GM12878 (cell line): ENCODE measurements around the gene METTL14. TPM values are rescaled to one million over a fixed set of nuclear protein-coding genes. Genes with fewer than 3 reads are reported as not detected.

ENCODE experiments used
- ATAC-seq: fragments of 200-7000 bp; cut with Tn5 transposase; 3 replicates; pipeline ENCODE4 v1.9.1; 2020; ENCODE audit warnings: mild to moderate bottlenecking, moderate library complexity
- Bru-seq: library from RNA; stranded (reverse); fragments of 400-500 nt; gene quantifications from one replicate; lab custom pipeline; 2021; lab: Mats Ljungman, UMichigan
- BruChase-seq, 2 experiments: library from RNA; stranded (reverse); fragments of 400-500 nt; gene quantifications; one replicate each; lab custom pipeline; 2021; lab: Mats Ljungman, UMichigan
- BruUV-seq: library from RNA; stranded (reverse); fragments of 400-500 nt; replicated peaks from 2 replicates; lab custom pipeline; 2021; lab: Mats Ljungman, UMichigan
- CTCF ChIA-PET: fragments of 300-600 bp; sonication (Branson Sonifier 250); formaldehyde crosslinking; extraction: SDS; loops from one replicate; lab custom pipeline; 2021; ENCODE audit warnings: inconsistent platforms; lab: Yijun Ruan, JAX
- POLR2A ChIA-PET: fragments of 350-600 bp; formaldehyde crosslinking; extraction: SDS; loops from one replicate; lab custom pipeline; 2021; ENCODE audit warnings: inconsistent platforms; lab: Charles Lee
- RAD21 ChIA-PET: fragments of 300-600 bp; sonication (Branson Sonifier 250); formaldehyde crosslinking; loops from one replicate; lab custom pipeline; 2023; ENCODE audit warnings: antibody characterized with exemption; ENCODE audit not compliant: unreplicated experiment; lab: Charles Lee
- SMC1A ChIA-PET: fragments of 300-600 bp; sonication (Branson Sonifier 250); formaldehyde crosslinking; loops from one replicate; lab custom pipeline; 2023; ENCODE audit not compliant: unreplicated experiment, uncharacterized antibody; lab: Charles Lee
- DNase-seq: peaks from one replicate; pipeline ENCODE4 v3.0.0-alpha.2; 2011; ENCODE audit warnings: low read depth, low spot score
- FAIRE-seq: peaks from 3 replicates; lab custom pipeline; 2011; peaks lifted over from hg19 to GRCh38; lab: Jason Lieb, UNC
- H2AFZ ChIP-seq: 2 replicates; pipeline ENCODE4 v1.6.0; 2011; ENCODE audit warnings: low read depth, low read length, control low read depth; ENCODE audit not compliant: control insufficient read depth
- H3K27ac ChIP-seq: 2 replicates; pipeline ENCODE4 v1.5.1; 2011; ENCODE audit warnings: control low read depth; ENCODE audit not compliant: control insufficient read depth, insufficient read depth
- H3K27me3 ChIP-seq, 2 experiments: replicated peaks in 1 of 2; 2 replicates each; pipeline versions ENCODE4 v1.6.0 to v1.6.1; 2011; ENCODE audit warnings: low read length in 1 of 2; ENCODE audit not compliant: control insufficient read depth in 2 of 2, insufficient read depth in 2 of 2
- H3K36me3 ChIP-seq, 2 experiments: 2 replicates each; pipeline ENCODE4 v1.5.1; 2011; ENCODE audit warnings: low read length in 1 of 2; ENCODE audit not compliant: control insufficient read depth in 2 of 2, insufficient read depth in 2 of 2
- H3K4me1 ChIP-seq: 2 replicates; pipeline ENCODE4 v1.6.1; 2011; ENCODE audit warnings: mild to moderate bottlenecking, low read length, moderate library complexity, mixed read lengths; ENCODE audit not compliant: control insufficient read depth, insufficient read depth
- H3K4me2 ChIP-seq: 2 replicates; pipeline ENCODE4 v1.6.0; 2011; ENCODE audit warnings: control low read depth; ENCODE audit not compliant: control insufficient read depth, insufficient read depth
- H3K4me3 ChIP-seq: fragments of 200-600 bp; sonication (generic); 2 replicates; pipeline ENCODE4 v1.5.1; 2016
- H3K79me2 ChIP-seq: 2 replicates; pipeline ENCODE4 v1.6.0; 2011; ENCODE audit warnings: low read length; ENCODE audit not compliant: control insufficient read depth, insufficient read depth
- H3K9ac ChIP-seq: 2 replicates; pipeline ENCODE4 v1.8.0; 2011; ENCODE audit warnings: low read length, control low read depth, mixed read lengths; ENCODE audit not compliant: control insufficient read depth, insufficient read depth
- H3K9me3 ChIP-seq: replicated peaks from 3 replicates; pipeline ENCODE4 v1.5.1; 2011; ENCODE audit warnings: mild to moderate bottlenecking, low read length; ENCODE audit not compliant: control insufficient read depth, insufficient read depth
- H4K20me1 ChIP-seq: 2 replicates; pipeline ENCODE4 v1.6.0; 2011; ENCODE audit not compliant: control insufficient read depth, insufficient read depth
- CEBPB ChIP-seq, 2 experiments: fragments of 150-350 bp in 1 of 2; IDR thresholded peaks; 2 replicates each; pipeline ENCODE4 v1.6.1; 2012 to 2014; ENCODE audit warnings: low read depth in 2 of 2, low read length in 2 of 2, borderline replicate concordance in 1 of 2, inconsistent platforms in 1 of 2
- CREB1 ChIP-seq: IDR thresholded peaks from 2 replicates; pipeline ENCODE4 v1.6.1; 2012; ENCODE audit warnings: low read depth, mild to moderate bottlenecking, inconsistent platforms
- ELK1 ChIP-seq: IDR thresholded peaks from 2 replicates; pipeline ENCODE4 v1.6.1; 2012; ENCODE audit warnings: low read depth, low read length, improper control_type of control experiment
- ESRRA ChIP-seq: IDR thresholded peaks from 2 replicates; pipeline ENCODE4 v1.6.1; 2012; ENCODE audit warnings: mild to moderate bottlenecking, low read length, improper control_type of control experiment
- IRF3 ChIP-seq: fragments of 450-650 bp; IDR thresholded peaks from 2 replicates; pipeline ENCODE4 v1.6.1; 2014; ENCODE audit warnings: mild to moderate bottlenecking
- POLR2AphosphoS5 ChIP-seq: IDR thresholded peaks from 2 replicates; pipeline ENCODE4 v1.6.1; 2011; ENCODE audit warnings: mild to moderate bottlenecking, low read length, inconsistent platforms
- RAD51 ChIP-seq: fragments of 450-650 bp; IDR thresholded peaks from 2 replicates; pipeline ENCODE4 v1.6.1; 2016; ENCODE audit warnings: moderate library complexity, mild to moderate bottlenecking, inconsistent platforms
- RELB ChIP-seq: fragments of 450-650 bp; IDR thresholded peaks from 2 replicates; pipeline ENCODE4 v1.6.1; 2017; ENCODE audit warnings: low read depth, mild to moderate bottlenecking, moderate library complexity
- STAT3 ChIP-seq: IDR thresholded peaks from 2 replicates; pipeline ENCODE4 v1.6.1; 2011; ENCODE audit warnings: low read depth, low read length, improper control_type of control experiment
- TBL1XR1 ChIP-seq: IDR thresholded peaks from 2 replicates; pipeline ENCODE4 v1.6.1; 2012; ENCODE audit warnings: low read depth, low read length, improper control_type of control experiment
- TCF12 ChIP-seq: IDR thresholded peaks from 2 replicates; pipeline ENCODE4 v1.6.1; 2011; ENCODE audit warnings: low read depth, mild to moderate bottlenecking, low read length
- WRNIP1 ChIP-seq: IDR thresholded peaks from 2 replicates; pipeline ENCODE4 v1.6.1; 2011; ENCODE audit warnings: low read depth, low read length, improper control_type of control experiment, borderline replicate concordance
- WGBS: methylation state at CpG from one replicate; pipeline ENCODE4 v1.1.6; 2016; ENCODE audit warnings: low lambda C conversion rate; ENCODE audit not compliant: insufficient replicate concordance, insufficient coverage; ENCODE audit errors: missing lambda C conversion rate; 5-methylcytosine and 5-hydroxymethylcytosine counted together
- in situ Hi-C: fragments of 300-500 bp; cut with MboI; formaldehyde crosslinking; loops from 9 replicates; pipeline ENCODE4 v1.14.3; 2018; ENCODE audit warnings: mixed read lengths
- intact Hi-C: fragments of 100-400 bp; cut with micrococcal nuclease; formaldehyde crosslinking; loops from one replicate; pipeline ENCODE4 v1.14.2; 2022; ENCODE audit not compliant: unreplicated experiment
- long read RNA-seq, 2 experiments: library from polyadenylated mRNA; unstranded; transcript quantifications; one replicate each; pipeline ENCODE4 v2.0.0, GENCODE V29; 2019 to 2020
- polyA minus RNA-seq, 3 experiments: library from RNA; depleted of rRNA, polyadenylated mRNA; stranded (reverse); fragments of >200 nt; gene quantifications; 2 replicates each; pipeline ENCODE4 v1.2.3, GENCODE V29; 2011
- polyA plus RNA-seq, 11 experiments: library from polyadenylated mRNA; depleted of rRNA in 4 of 11; unstranded in 6 of 11; stranded (reverse) in 5 of 11; fragments of >200 nt; fragmentation: Nextera tagmentation in 4 of 11; fragmentation: Illumina TruSeq in 1 of 11; extraction: Ambion mirVana in 4 of 11; extraction: Trizol in 1 of 11; gene quantifications; 1 replicate in 1 of 11; 2 replicates in 10 of 11; pipeline versions ENCODE4 v1.2.1 to v1.2.3, GENCODE V29; 2011 to 2016; ENCODE audit warnings: inconsistent platforms in 2 of 11, missing spikeins in 2 of 11, low read depth in 1 of 11
- total RNA-seq, 4 experiments: library from RNA; depleted of rRNA in 3 of 4; stranded (reverse); fragments of >200 nt in 3 of 4; fragmentation: Illumina TruSeq in 1 of 4; extraction: Trizol in 1 of 4; gene quantifications; 2 replicates each; pipeline versions ENCODE4 v1.2.1 to v1.2.3, GENCODE V29; 2013 to 2021

Gene METTL14
- total RNA-seq (2013; cell fraction: nucleolus; rRNA removed), result 50.5 and 51.9 TPM in 2 replicates
- total RNA-seq (2014; rRNA removed), result 11.2 and 16.9 TPM in 2 replicates
- total RNA-seq (2014; rRNA removed; fragmentation: Illumina TruSeq; extraction: Trizol), result 25.8 and 31.0 TPM in 2 replicates
- 34.9 and 40.2 TPM in 2 replicates for total RNA-seq (2021)
- 12.4 TPM for polyA plus RNA-seq (2011; ENCODE audit: low read depth)
- 27.7 and 41.0 TPM in 2 replicates for polyA plus RNA-seq (2011; rRNA removed)
- 9.4 and 11.7 TPM in 2 replicates for polyA plus RNA-seq (2011; cell fraction: cytosol; rRNA removed)
- polyA plus RNA-seq (2011; cell fraction: nucleus; rRNA removed), result 11.6 and 16.3 TPM in 2 replicates
- polyA plus RNA-seq (2012), result 12.6 and 15.6 TPM in 2 replicates
- polyA plus RNA-seq (2014; fragmentation: Illumina TruSeq; extraction: Trizol), result 37.7 and 46.5 TPM in 2 replicates
- 10 to 100 TPM; 14.8 to 18.0 TPM for polyA plus RNA-seq (2014; fragmentation: Nextera tagmentation; extraction: Ambion mirVana)
- polyA plus RNA-seq (2014; rRNA removed), result 18.9 and 27.4 TPM in 2 replicates
- 10 to 100 TPM; 43.2 to 44.9 TPM for polyA plus RNA-seq (2016; fragmentation: Nextera tagmentation; extraction: Ambion mirVana)
- polyA minus RNA-seq (2011; rRNA and poly(A)+ RNA removed), result 9.6 and 10.9 TPM in 2 replicates
- polyA minus RNA-seq (2011; cell fraction: cytosol; rRNA and poly(A)+ RNA removed), result 4.5 and 7.5 TPM in 2 replicates
- polyA minus RNA-seq (2011; cell fraction: nucleus; rRNA and poly(A)+ RNA removed), result 6.3 and 13.3 TPM in 2 replicates
- Bru-seq, nascent RNA, result percentile 87 among the genes with signal in this experiment
- BruChase-seq, experiment 1, labeled RNA remaining after a 6-hour chase, result percentile 85 among the genes with signal in this experiment
- percentile 91 among the genes with signal in this experiment for BruChase-seq, experiment 2, labeled RNA remaining after a 2-hour chase
- long read RNA-seq, experiment 1, full-length matches to known transcripts, result 17 of 24 reads
- long read RNA-seq, experiment 1, partial matches to known transcripts, result 2 of 24 reads
- long read RNA-seq, experiment 1, other reads (novel, unspliced or antisense), result 5 of 24 reads
- long read RNA-seq, experiment 2, full-length matches to known transcripts, result 95 of 124 reads
- long read RNA-seq, experiment 2, partial matches to known transcripts, result 5 of 124 reads
- long read RNA-seq, experiment 2, other reads (novel, unspliced or antisense), result 24 of 124 reads

- Histone ChIP-seq H3K4me3 (peak within 1 kb of the TSS; percentile 100), H3K27me3 (no peaks in the 10 kb centered on the region), H4K20me1 (peaks cover 2% of the 10 kb centered on the region; the same call in 1 of the 2 replicates), H3K79me2 (peaks cover 24% of the 10 kb centered on the region), H2AFZ (peak within 1 kb of the TSS; percentile 97), H3K9me3 (no peaks in the 10 kb centered on the region; the same call in 2 of the 3 replicates), H3K4me1 (peaks cover 6% of the 10 kb centered on the region; the same call in 1 of the 2 replicates), H3K9ac (peak within 1 kb of the TSS; percentile 61), H3K4me2 (peak within 1 kb of the TSS; percentile 84), H3K36me3 (no peaks in the 10 kb centered on the region; a peak in 1 of 4 replicates), H3K27ac (peak within 1 kb of the TSS; percentile 76)
- ATAC-seq, result peak; percentile 98
- POLR2A ChIA-PET, result interaction anchor here (0.8 to 1.8 kb wide), 5 partner anchors 10 to 401 kb away, joined by 3 to 10 read pairs (median 4); partner anchors contain the start of gene SEC24D
- RAD21 ChIA-PET, result interaction anchor here (0.9 to 1.0 kb wide), 3 partner anchors 9 to 615 kb away, joined by 3 to 7 read pairs (median 3); no protein-coding TSS in a partner anchor
- in situ Hi-C loops (loop anchor here (10.0 kb wide), 1 partner anchor 400 kb away; no protein-coding TSS in a partner anchor), intact Hi-C loops (loop anchor here (1.0 kb wide), 1 partner anchor 407 kb away; no protein-coding TSS in a partner anchor)
- WGBS, result 3% methylated on average over 42 of the region's 42 CpGs
- peak; percentile 74 for DNase-seq
- BruUV-seq, result TSS peak; percentile 93
- SMC1A ChIA-PET, result interaction anchor here (0.6 to 1.5 kb wide), 7 partner anchors 10 to 650 kb away, joined by 3 to 11 read pairs (median 3); no protein-coding TSS in a partner anchor
- peak; percentile 65 for FAIRE-seq
- CTCF ChIA-PET, result interaction anchor here (0.5 to 2.3 kb wide), 8 partner anchors 8 to 1379 kb away, joined by 3 to 7 read pairs (median 4); no protein-coding TSS in a partner anchor
- TF ChIP-seq RAD51, result 0 out of 2 replicates have a peak, but pooled peaks have one; percentile 26
- no peak for TF ChIP-seq IRF3
- peak; percentile 91 for TF ChIP-seq POLR2AphosphoS5
- 0 out of 2 replicates have a peak, but pooled peaks have one; percentile 11 for TF ChIP-seq WRNIP1
- TF ChIP-seq CEBPB (IDR thresholded peaks at IDR 0.05; ENCODE audit: borderline replicate concordance in 1 of 2, low read depth in 2 of 2, low read length in 2 of 2), result 0 out of 4 replicates have a peak, but pooled peaks of 1 of the 2 experiments have one; percentile 36
- no peak for TF ChIP-seq STAT3
- no peak for TF ChIP-seq ESRRA
- TF ChIP-seq RELB, result peak; percentile 95
- TF ChIP-seq TCF12, result 0 out of 2 replicates have a peak, but pooled peaks have one; percentile 15
- peak; percentile 98 for TF ChIP-seq CREB1
- TF ChIP-seq TBL1XR1, result no peak
- peak; percentile 61 for TF ChIP-seq ELK1
Observed at GRCh38 chr4:118684873-118685811, at the start of gene METTL14. TSS of gene METTL14 (plus strand) at chr4:118685392. CDS start at chr4:118685535, 143 bp downstream.
